Stimulated activated CD8-positive, alpha-beta memory T cell treated with anti-CD3 and anti-CD28 coated beads, Interleukin-7, amount 100 ng/mL, for 4 hours (primary cell): ENCODE measurements around the gene ITIH3.
"Not testable (repeated sequence)": the region's sequence is repeated elsewhere in the genome, so short reads cannot be mapped to it uniquely, and the experiment has no call there.

Source experiments
- DNase-seq, 2 donors: peaks; one replicate each; pipeline ENCODE4 v3.0.0-alpha.2; 2020; ENCODE audit warnings: low read depth in 2 of 2

ITIH3 gene

GRCh38 chr3:52794612-52795099, at the start of gene ITIH3:
TSS of gene ITIH3 (plus strand) at chr3:52794796. CDS start at chr3:52794804, 8 bp downstream.
- no peak for DNase-seq

- no peak for DNase-seq
These were observed 42.4 kb upstream of the ITIH3 start for GRCh38 chr3:52752045-52752660.

- no peak for DNase-seq
These were observed 40.2 kb upstream of the ITIH3 start for GRCh38 chr3:52754373-52754772.

GRCh38 chr3:52756141-52756540, 38.5 kb upstream of the ITIH3 start:
- no peak for DNase-seq

- no peak for DNase-seq
These were observed 31.1 kb upstream of the ITIH3 start for GRCh38 chr3:52763466-52763865.

GRCh38 chr3:52769786-52770455, 24.7 kb upstream of the ITIH3 start:
- no peak for DNase-seq

- DNase-seq = peak; percentile 66 to 81
These were observed 23.9 kb upstream of the ITIH3 start, which contains the start of gene NEK4 for GRCh38 chr3:52770496-52771333. TSS of gene NEK4 (minus strand) at chr3:52770940. CDS start at chr3:52770746, 194 bp downstream.

- no peak for DNase-seq
These were observed 23.3 kb upstream of the ITIH3 start for GRCh38 chr3:52771334-52771681.

GRCh38 chr3:52771702-52772101, 22.9 kb upstream of the ITIH3 start:
- DNase-seq = no peak

GRCh38 chr3:52773361-52774065, 21.1 kb upstream of the ITIH3 start:
- no peak for DNase-seq

GRCh38 chr3:52774066-52774713, 20.4 kb upstream of the ITIH3 start:
- no peak for DNase-seq

- DNase-seq = no peak
These were observed 19.4 kb upstream of the ITIH3 start for GRCh38 chr3:52774901-52775864.

GRCh38 chr3:52775877-52776276, 18.7 kb upstream of the ITIH3 start:
- no peak for DNase-seq

GRCh38 chr3:52776486-52776885, 18.1 kb upstream of the ITIH3 start:
- DNase-seq = not testable (repeated sequence)

GRCh38 chr3:52777127-52777958, 17.3 kb upstream of the ITIH3 start, which contains the start of gene ITIH1:
TSS of gene ITIH1 (plus strand) at chr3:52777599. CDS start at chr3:52777616, 17 bp downstream.
- no peak for DNase-seq

GRCh38 chr3:52777959-52778805, 16.4 kb upstream of the ITIH3 start:
- DNase-seq = no peak

GRCh38 chr3:52779011-52779836, 15.4 kb upstream of the ITIH3 start:
- DNase-seq = no peak
